Measurements from ENCODE around the gene PTAFR. TPM values are rescaled to one million over a fixed set of nuclear protein-coding genes. Genes with fewer than 3 reads are reported as not detected.

Gene PTAFR
- total RNA-seq, 6 donors from 2014 or later = 10.5 to 42.3 (median 22.0) TPM

- TF ChIP-seq CTCF (IDR thresholded peaks at IDR 0.05) (no peak), EP300 (IDR thresholded peaks at IDR 0.05) (no peak), POLR2AphosphoS5 (IDR thresholded peaks at IDR 0.05) (no peak), POLR2A (IDR thresholded peaks at IDR 0.05) (no peak)
- H3K4me1 ChIP-seq = peaks cover 3 to 16% (median 7%) of the 10 kb centered on the region in 4 donors
- ATAC-seq (ENCODE audit: low FRiP score in 2 of 2) (no peak), DNase-seq (no peak)
- peaks cover 0 to 9% (median 4%) of the 10 kb centered on the region in 4 donors for H3K36me3 ChIP-seq
- WGBS, 2 donors = 94 to 100% methylated on average over 1 of the region's 1 CpG
- no peak overlapping the region for H3K27ac ChIP-seq
- H3K4me3 ChIP-seq = no peak overlapping the region
- H3K27me3 ChIP-seq = no peaks in the 10 kb centered on the region
- no peaks in the 10 kb centered on the region for H3K9me3 ChIP-seq
Observed at GRCh38 chr1:28148880-28149195, 27.7 kb downstream of the PTAFR start.

- ATAC-seq (ENCODE audit: low FRiP score in 2 of 2) = no peak
- H3K9me3 ChIP-seq = no peaks in the 10 kb centered on the region
- 71 to 75% methylated on average over 16 of the region's 16 CpGs for WGBS, 2 donors
Observed at GRCh38 chr1:28147264-28148094, 29.0 kb downstream of the PTAFR start.

GRCh38 chr1:28145728-28146127 lies 30.8 kb downstream of the PTAFR start:
- no peak for ATAC-seq (ENCODE audit: low FRiP score in 2 of 2)
- peaks cover 0 to 9% (median 4%) of the 10 kb centered on the region in 4 donors for H3K36me3 ChIP-seq
- no peak overlapping the region for H3K4me3 ChIP-seq
- no peak for TF ChIP-seq POLR2AphosphoS5 (IDR thresholded peaks at IDR 0.05)
- no peak for TF ChIP-seq POLR2A (IDR thresholded peaks at IDR 0.05)
- no peak for TF ChIP-seq EP300 (IDR thresholded peaks at IDR 0.05)
- no peak for TF ChIP-seq CTCF (IDR thresholded peaks at IDR 0.05)
- WGBS, 2 donors = 93 to 99% methylated on average over 5 of the region's 5 CpGs
- H3K27ac ChIP-seq = no peak overlapping the region
- no peaks in the 10 kb centered on the region for H3K27me3 ChIP-seq
- H3K4me1 ChIP-seq = peaks cover 0 to 9% (median 3%) of the 10 kb centered on the region in 4 donors
- no peaks in the 10 kb centered on the region for H3K9me3 ChIP-seq
- DNase-seq = no peak

More at GRCh38 chr1:28147264-28148094, 29.0 kb downstream of the PTAFR start:
- Histone ChIP-seq H3K27me3 (no peaks in the 10 kb centered on the region), H3K4me1 (peaks cover 0 to 9% (median 3%) of the 10 kb centered on the region in 4 donors), H3K4me3 (no peak overlapping the region), H3K27ac (no peak overlapping the region), H3K36me3 (peaks cover 0 to 9% (median 4%) of the 10 kb centered on the region in 4 donors)
- DNase-seq = peak in 1 of 2 donors; percentile 47
- TF ChIP-seq POLR2A (IDR thresholded peaks at IDR 0.05) (no peak), CTCF (IDR thresholded peaks at IDR 0.05) (no peak), POLR2AphosphoS5 (IDR thresholded peaks at IDR 0.05) (no peak), EP300 (IDR thresholded peaks at IDR 0.05) (no peak)

GRCh38 chr1:28144203-28145135 lies 32.0 kb downstream of the PTAFR start:
- no peak overlapping the region for H3K27ac ChIP-seq
- WGBS, 2 donors = 64 to 72% methylated on average over 5 of the region's 5 CpGs
- no peak for ATAC-seq (ENCODE audit: low FRiP score in 2 of 2)

More at GRCh38 chr1:28144203-28145135, 32.0 kb downstream of the PTAFR start:
- Histone ChIP-seq H3K4me3 (no peak overlapping the region), H3K36me3 (no peaks in the 10 kb centered on the region), H3K4me1 (peaks cover 0 to 15% (median 7%) of the 10 kb centered on the region in 4 donors), H3K27me3 (no peaks in the 10 kb centered on the region), H3K9me3 (no peaks in the 10 kb centered on the region)
- no peak for DNase-seq
- TF ChIP-seq EP300 (IDR thresholded peaks at IDR 0.05) (peak in 1 of 4 donors; percentile 5), CTCF (IDR thresholded peaks at IDR 0.05) (no peak), POLR2AphosphoS5 (IDR thresholded peaks at IDR 0.05) (no peak)

Data from upper lobe of left lung (tissue), 6 donors.